ENCODE data around the gene FOXL3.

GRCh38 chr7:301291-302053 is 11.5 kb downstream of the FOXL3 start:
- TF ChIP-seq CTCF (IDR thresholded peaks at IDR 0.05) (no peak), EZH2 (IDR thresholded peaks at IDR 0.05; ENCODE audit: borderline replicate concordance, insufficient read depth, low read depth, low read length, poor library complexity, severe bottlenecking) (no peak)
